Measurements from ENCODE around the gene SPDYE11.
A peak's percentile ranks its signal among the peaks of the same experiment; 100 is the strongest.
"Not testable (repeated sequence)": the region's sequence is repeated elsewhere in the genome, so short reads cannot be mapped to it uniquely, and the experiment has no call there.

SPDYE11 gene, protein sequence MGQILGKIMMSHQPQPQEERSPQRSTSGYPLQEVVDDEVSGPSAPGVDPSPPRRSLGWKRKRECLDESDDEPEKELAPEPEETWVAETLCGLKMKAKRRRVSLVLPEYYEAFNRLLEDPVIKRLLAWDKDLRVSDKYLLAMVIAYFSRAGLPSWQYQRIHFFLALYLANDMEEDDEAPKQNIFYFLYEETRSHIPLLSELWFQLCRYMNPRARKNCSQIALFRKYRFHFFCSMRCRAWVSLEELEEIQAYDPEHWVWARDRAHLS

GRCh38 chr7:73057811-73058210, at the start of gene SPDYE11:
SPDYE11 (minus strand) TSS chr7:73057911; CDS start chr7:73056111, 1,800 bp downstream.
- not testable (repeated sequence) for H3K27me3 ChIP-seq (replicated peaks; ENCODE audit: control insufficient read depth, insufficient read depth, low read length); H3K4me3 ChIP-seq (replicated peaks; ENCODE audit: low read depth, low read length); H3K36me3 ChIP-seq (ENCODE audit: control insufficient read depth, insufficient read depth, low read length); DNase-seq (ENCODE audit: extremely low read depth, insufficient read length)

DNA sequence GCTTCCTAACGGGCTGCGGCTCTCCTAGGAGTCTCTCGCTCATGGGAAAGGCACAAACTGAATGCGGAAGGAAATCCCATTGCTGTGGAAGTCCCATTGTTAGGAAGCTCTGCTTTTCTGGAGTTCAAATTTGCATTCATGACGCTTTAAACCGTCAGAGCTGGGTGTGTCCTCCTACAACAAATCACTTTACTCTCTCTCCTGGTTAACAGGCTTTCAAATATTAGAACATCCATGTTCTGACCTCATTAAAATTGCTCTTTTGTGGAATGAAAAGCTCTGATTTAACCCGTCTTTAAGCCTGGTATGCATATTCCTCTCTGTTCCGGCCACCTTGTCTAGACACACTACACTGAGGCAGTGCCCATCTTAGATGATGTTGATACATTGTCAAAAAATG, 28.2 kb upstream of the SPDYE11 start, which contains the start of gene SPDYE9:
Gene SPDYE9 (minus strand): TSS at position 101 of the 400 bp plus-strand sequence. CDS start 1,800 bp downstream, outside the sequence.
- not testable (repeated sequence) for H3K27me3 ChIP-seq (replicated peaks; ENCODE audit: control insufficient read depth, insufficient read depth, low read length); H3K4me3 ChIP-seq (replicated peaks; ENCODE audit: low read depth, low read length); H3K36me3 ChIP-seq (ENCODE audit: control insufficient read depth, insufficient read depth, low read length); DNase-seq (ENCODE audit: extremely low read depth, insufficient read length)

DNA sequence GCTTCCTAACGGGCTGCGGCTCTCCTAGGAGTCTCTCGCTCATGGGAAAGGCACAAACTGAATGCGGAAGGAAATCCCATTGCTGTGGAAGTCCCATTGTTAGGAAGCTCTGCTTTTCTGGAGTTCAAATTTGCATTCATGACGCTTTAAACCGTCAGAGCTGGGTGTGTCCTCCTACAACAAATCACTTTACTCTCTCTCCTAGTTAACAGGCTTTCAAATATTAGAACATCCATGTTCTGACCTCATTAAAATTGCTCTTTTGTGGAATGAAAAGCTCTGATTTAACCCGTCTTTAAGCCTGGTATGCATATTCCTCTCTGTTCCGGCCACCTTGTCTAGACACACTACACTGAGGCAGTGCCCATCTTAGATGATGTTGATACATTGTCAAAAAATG, 28.0 kb downstream of the SPDYE11 start, which contains the start of gene SPDYE8:
Gene SPDYE8 (minus strand): TSS at position 101 of the 400 bp plus-strand sequence. CDS start 1,800 bp downstream, outside the sequence.
- H3K4me3 ChIP-seq (replicated peaks; ENCODE audit: low read depth, low read length); H3K27me3 ChIP-seq (replicated peaks; ENCODE audit: control insufficient read depth, insufficient read depth, low read length); DNase-seq (ENCODE audit: extremely low read depth, insufficient read length); H3K36me3 ChIP-seq (ENCODE audit: control insufficient read depth, insufficient read depth, low read length): not testable (repeated sequence)

DNA sequence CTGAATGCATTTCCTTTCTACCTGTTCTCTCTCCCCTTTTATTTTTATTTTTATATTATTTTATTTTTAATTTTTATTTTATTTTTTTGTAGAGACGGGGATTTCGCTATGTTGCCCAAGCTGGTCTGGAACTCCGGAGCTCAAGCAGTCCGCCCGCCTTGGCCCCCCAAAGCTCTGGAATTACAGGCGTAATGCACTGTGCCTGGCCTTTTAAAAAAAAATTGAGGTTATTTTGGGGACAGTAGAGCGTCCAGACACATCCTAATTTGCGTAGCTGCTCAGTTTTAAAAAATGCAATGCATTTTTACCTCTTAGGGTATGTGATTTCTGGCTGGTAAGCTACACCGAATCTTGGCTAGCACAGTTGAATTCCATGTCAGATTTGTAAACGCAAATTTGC, 51.2 kb downstream of the SPDYE11 start:
- H3K36me3 ChIP-seq (ENCODE audit: control insufficient read depth, insufficient read depth, low read length); DNase-seq (ENCODE audit: extremely low read depth, insufficient read length); H3K27me3 ChIP-seq (replicated peaks; ENCODE audit: control insufficient read depth, insufficient read depth, low read length): not testable (repeated sequence)
- H3K4me3 ChIP-seq (replicated peaks; ENCODE audit: low read depth, low read length), result peak overlapping the region; percentile 62

DNA sequence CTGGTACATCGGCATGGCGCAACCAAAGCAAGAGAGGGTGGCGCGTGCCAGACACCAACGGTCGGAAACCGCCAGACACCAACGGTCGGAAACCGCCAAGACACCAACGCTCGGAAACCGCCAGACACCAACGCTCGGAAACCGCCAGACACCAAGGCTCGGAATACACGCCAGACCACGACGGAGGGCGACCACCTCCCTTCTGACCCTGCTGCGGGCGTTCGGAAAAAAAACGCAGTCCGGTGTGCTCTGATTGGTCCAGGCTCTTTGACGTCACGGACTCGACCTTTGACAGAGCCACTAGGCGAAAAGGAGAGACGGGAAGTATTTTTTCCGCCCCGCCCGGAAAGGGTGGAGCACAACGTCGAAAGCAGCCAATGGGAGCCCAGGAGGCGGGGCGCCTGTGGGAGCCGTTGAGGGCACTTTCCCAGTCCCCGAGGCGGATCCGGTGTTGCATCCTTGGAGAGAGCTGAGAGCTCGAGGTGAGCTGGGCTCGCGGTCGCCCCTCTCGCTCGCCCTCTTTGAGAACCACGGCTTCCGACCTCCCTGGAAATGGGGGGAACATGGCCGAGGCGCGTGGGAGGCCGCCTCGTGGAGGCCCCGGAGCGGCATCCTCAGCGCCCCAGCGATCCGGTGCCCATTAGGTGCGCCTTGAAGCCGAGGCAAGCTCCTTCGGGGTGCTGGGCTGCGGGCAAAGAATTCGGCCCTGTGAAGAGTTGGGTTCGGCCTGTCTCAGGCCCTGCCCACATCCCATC, 51.8 kb downstream of the SPDYE11 start:
- H3K36me3 ChIP-seq (ENCODE audit: control insufficient read depth, insufficient read depth, low read length); H3K27me3 ChIP-seq (replicated peaks; ENCODE audit: control insufficient read depth, insufficient read depth, low read length); DNase-seq (ENCODE audit: extremely low read depth, insufficient read length): not testable (repeated sequence)
- peak overlapping the region; percentile 71 for H3K4me3 ChIP-seq (replicated peaks; ENCODE audit: low read depth, low read length)

DNA sequence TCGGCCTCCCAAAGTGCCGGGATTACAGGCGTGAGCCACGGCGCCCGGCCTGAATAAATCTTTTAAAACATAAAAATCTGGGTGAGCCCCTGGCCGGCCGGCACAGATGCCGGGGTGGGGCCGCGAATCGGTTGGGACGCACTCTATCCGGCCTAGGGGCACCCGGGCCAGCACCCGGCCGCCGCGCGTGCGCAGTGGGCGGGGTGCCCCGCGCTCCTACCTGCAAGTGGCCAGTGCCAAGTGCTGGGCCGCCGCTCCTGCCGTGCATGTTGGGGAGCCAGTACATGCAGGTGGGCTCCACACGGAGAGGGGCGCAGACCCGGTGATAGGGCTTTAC, 52.4 kb downstream of the SPDYE11 start:
- DNase-seq (ENCODE audit: extremely low read depth, insufficient read length); H3K36me3 ChIP-seq (ENCODE audit: control insufficient read depth, insufficient read depth, low read length); H3K27me3 ChIP-seq (replicated peaks; ENCODE audit: control insufficient read depth, insufficient read depth, low read length): not testable (repeated sequence)
- H3K4me3 ChIP-seq (replicated peaks; ENCODE audit: low read depth, low read length), result peak overlapping the region; percentile 70

- H3K36me3 ChIP-seq (ENCODE audit: control insufficient read depth, insufficient read depth, low read length); H3K27me3 ChIP-seq (replicated peaks; ENCODE audit: control insufficient read depth, insufficient read depth, low read length); DNase-seq (ENCODE audit: extremely low read depth, insufficient read length); H3K4me3 ChIP-seq (replicated peaks; ENCODE audit: low read depth, low read length): not testable (repeated sequence)
These were observed 59.7 kb downstream of the SPDYE11 start for GRCh38 chr7:72997887-72998468.

Measured in GM06990 (cell line).